OCI-LY1 (cell line): ENCODE data around the gene PSMA6.

Experiments
- H2AFZ ChIP-seq: fragments of 200-600 bp; sonication (generic), shearing (Covaris generic); 2 replicates; pipeline ENCODE4 v1.6.0; 2014; ENCODE audit warnings: antibody characterized with exemption, mild to moderate bottlenecking, low read length
- H3F3A ChIP-seq: fragments of 200-600 bp; sonication (generic), shearing (Covaris generic); 2 replicates; pipeline ENCODE4 v1.6.0; 2014; ENCODE audit warnings: mild to moderate bottlenecking, antibody characterized with exemption, low read length, moderate library complexity; ENCODE audit not compliant: insufficient read depth
- H3K27ac ChIP-seq: fragments of 200-600 bp; sonication (generic); 2 replicates; pipeline ENCODE4 v1.5.1; 2014; ENCODE audit warnings: low read length, mixed run types, mild to moderate bottlenecking, low read depth; ENCODE audit not compliant: poor library complexity, severe bottlenecking
- H3K27me3 ChIP-seq: fragments of 200-600 bp; sonication (generic); 2 replicates; pipeline ENCODE4 v1.6.0; 2014; ENCODE audit warnings: antibody characterized with exemption, mild to moderate bottlenecking, low read length, moderate library complexity; ENCODE audit not compliant: insufficient read depth
- H3K36me3 ChIP-seq: fragments of 200-600 bp; sonication (generic); 2 replicates; pipeline ENCODE4 v1.6.1; 2014; ENCODE audit warnings: mild to moderate bottlenecking, antibody characterized with exemption, low read length, moderate library complexity, mixed read lengths; ENCODE audit not compliant: insufficient read depth
- H3K4me1 ChIP-seq: fragments of 200-600 bp; sonication (generic); 2 replicates; pipeline ENCODE4 v1.5.1; 2014; ENCODE audit warnings: mild to moderate bottlenecking, low read length, moderate library complexity; ENCODE audit not compliant: insufficient read depth, severe bottlenecking
- H3K4me2 ChIP-seq: fragments of 200-600 bp; sonication (generic), shearing (Covaris generic); 2 replicates; pipeline ENCODE4 v1.6.1; 2014; ENCODE audit warnings: low read length
- H3K4me3 ChIP-seq: fragments of 200-600 bp; sonication (generic); 2 replicates; pipeline ENCODE4 v1.5.1; 2014; ENCODE audit warnings: low read length, low read depth, mild to moderate bottlenecking, mixed read lengths; ENCODE audit not compliant: poor library complexity, severe bottlenecking
- H3K79me2 ChIP-seq: fragments of 200-600 bp; shearing (Covaris generic); 2 replicates; pipeline ENCODE4 v1.6.1; 2016; ENCODE audit warnings: mixed run types, low read length, mixed read lengths; ENCODE audit not compliant: insufficient read depth
- H3K9ac ChIP-seq: fragments of 200-600 bp; sonication (generic), shearing (Covaris generic); 2 replicates; pipeline ENCODE4 v1.6.1; 2014; ENCODE audit warnings: mild to moderate bottlenecking, low read length, mixed read lengths
- H3K9me2 ChIP-seq: fragments of 200-600 bp; sonication (generic), shearing (Covaris generic); 2 replicates; pipeline ENCODE4 v1.6.1; 2014; ENCODE audit warnings: low read depth, mild to moderate bottlenecking, low read length, mixed read lengths
- H3K9me3 ChIP-seq: fragments of 200-600 bp; shearing (Covaris generic); 2 replicates; pipeline ENCODE4 v1.6.1; 2014; ENCODE audit warnings: low read length, mixed read lengths
- H4K20me1 ChIP-seq: fragments of 200-600 bp; sonication (generic), shearing (Covaris generic); 2 replicates; pipeline ENCODE4 v1.6.0; 2016; ENCODE audit warnings: mild to moderate bottlenecking, low read length; ENCODE audit not compliant: insufficient read depth
- EZH2 ChIP-seq: fragments of 200-600 bp; sonication (generic), shearing (Covaris generic); IDR thresholded peaks from 2 replicates; pipeline ENCODE4 v1.8.0; 2017; ENCODE audit warnings: borderline replicate concordance, mixed run types, mild to moderate bottlenecking, antibody characterized with exemption, low read length, moderate library complexity, mixed read lengths
- TF ChIP-seq, protein P1 (sequence below): fragments of 200-600 bp; sonication (generic), shearing (Covaris generic); IDR thresholded peaks from 2 replicates; pipeline ENCODE4 v1.5.1; 2017; ENCODE audit warnings: mild to moderate bottlenecking, antibody characterized with exemption, low read length, moderate library complexity, mixed read lengths

PSMA6 gene

DNA sequence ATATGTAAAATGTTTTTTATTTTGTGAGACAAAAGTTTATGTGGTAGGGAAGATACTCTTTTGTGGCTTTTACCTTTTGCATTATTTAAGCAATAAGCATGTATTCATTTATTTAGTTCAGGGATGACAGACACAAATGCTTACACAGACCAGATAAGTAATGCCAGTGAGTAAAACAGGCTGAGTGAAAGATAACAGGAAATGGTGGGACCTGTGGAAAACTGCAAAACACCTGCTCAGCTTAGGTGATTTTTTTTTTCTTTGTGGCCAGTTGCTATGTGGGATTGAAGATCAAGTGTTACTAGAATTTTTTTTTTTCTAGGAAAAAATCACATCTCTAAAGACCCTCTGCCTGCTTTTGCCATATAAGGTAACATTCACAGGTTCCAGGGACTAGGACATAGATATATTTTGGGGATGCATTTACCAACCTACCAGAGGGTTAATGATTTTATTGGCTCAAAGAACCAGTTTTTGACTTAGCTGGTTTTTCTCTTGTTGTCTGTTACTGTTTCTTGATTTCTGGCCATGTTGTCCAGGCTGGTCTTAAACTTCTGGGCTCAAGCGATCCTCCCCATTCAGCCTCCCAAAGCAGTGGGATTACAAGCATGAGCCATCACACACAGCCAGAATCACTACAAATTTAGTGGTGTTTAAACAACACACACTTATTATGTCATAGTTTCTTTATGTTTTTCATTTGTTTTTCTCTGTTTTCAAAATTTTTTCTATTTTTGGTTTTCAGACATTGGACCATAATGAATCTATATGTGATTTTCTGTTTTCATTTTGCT lies 9.8 kb downstream of the PSMA6 start:
- Histone ChIP-seq H3K27ac (no peak overlapping the region), H3K36me3 (peaks cover 36% of the 10 kb centered on the region), H3K4me1 (peaks cover 23% of the 10 kb centered on the region), H3K79me2 (peaks cover 99% of the 10 kb centered on the region), H3K9ac (no peak overlapping the region), H3K9me2 (no peaks in the 10 kb centered on the region), H3F3A (no peaks in the 10 kb centered on the region), H3K4me3 (no peak overlapping the region), H3K27me3 (no peaks in the 10 kb centered on the region), H4K20me1 (peaks cover 3% of the 10 kb centered on the region), H2AFZ (no peak overlapping the region), H3K9me3 (no peaks in the 10 kb centered on the region), H3K4me2 (no peak overlapping the region)
- no peak for TF ChIP-seq EZH2
- TF ChIP-seq, protein P1, sequence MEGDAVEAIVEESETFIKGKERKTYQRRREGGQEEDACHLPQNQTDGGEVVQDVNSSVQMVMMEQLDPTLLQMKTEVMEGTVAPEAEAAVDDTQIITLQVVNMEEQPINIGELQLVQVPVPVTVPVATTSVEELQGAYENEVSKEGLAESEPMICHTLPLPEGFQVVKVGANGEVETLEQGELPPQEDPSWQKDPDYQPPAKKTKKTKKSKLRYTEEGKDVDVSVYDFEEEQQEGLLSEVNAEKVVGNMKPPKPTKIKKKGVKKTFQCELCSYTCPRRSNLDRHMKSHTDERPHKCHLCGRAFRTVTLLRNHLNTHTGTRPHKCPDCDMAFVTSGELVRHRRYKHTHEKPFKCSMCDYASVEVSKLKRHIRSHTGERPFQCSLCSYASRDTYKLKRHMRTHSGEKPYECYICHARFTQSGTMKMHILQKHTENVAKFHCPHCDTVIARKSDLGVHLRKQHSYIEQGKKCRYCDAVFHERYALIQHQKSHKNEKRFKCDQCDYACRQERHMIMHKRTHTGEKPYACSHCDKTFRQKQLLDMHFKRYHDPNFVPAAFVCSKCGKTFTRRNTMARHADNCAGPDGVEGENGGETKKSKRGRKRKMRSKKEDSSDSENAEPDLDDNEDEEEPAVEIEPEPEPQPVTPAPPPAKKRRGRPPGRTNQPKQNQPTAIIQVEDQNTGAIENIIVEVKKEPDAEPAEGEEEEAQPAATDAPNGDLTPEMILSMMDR = no peak

DNA sequence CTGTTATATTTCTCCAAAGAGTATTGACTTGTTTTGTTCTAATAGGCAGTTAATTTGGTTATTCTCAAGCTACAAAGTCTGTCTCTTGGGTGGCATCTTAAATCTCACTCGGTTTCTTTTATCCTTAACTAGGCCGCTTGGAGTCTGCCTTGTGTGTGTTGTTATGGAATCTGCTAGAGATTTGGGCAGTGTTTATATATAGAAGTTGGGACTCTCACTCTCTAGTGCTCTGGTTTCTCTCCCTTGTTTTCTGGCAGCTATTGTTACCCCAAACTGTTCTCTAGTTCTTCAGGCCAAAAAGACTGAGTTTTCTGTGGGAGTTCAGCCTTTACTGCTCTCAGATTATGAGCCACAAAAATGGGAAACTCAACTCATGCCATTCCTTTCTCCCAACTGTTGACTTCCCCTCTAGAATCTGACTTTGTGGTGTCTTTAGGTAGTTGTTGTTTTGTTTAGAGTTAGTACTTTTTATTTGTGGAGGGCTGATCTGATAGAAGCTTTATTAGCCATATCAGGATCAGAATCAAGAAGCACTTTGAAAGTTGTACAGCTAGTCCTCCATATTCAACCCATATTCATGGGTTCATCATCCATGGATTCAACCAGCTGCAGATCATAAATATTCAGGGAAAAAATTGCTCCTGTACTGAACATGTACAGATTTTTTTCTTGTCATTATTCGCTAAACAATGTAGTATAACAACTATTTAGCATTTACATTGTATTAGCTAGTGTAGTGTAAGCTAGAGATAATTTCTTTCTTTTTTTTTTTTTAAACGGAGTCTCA lies 11.2 kb downstream of the PSMA6 start:
- no peak overlapping the region for H3K4me2 ChIP-seq
- H3K4me3 ChIP-seq = no peak overlapping the region
- no peak overlapping the region for H3K27ac ChIP-seq
- no peaks in the 10 kb centered on the region for H3K9me3 ChIP-seq
- peaks cover 23% of the 10 kb centered on the region for H3K4me1 ChIP-seq
- H3K9me2 ChIP-seq = no peaks in the 10 kb centered on the region
- H4K20me1 ChIP-seq = peaks cover 3% of the 10 kb centered on the region
- H3F3A ChIP-seq = no peaks in the 10 kb centered on the region
- H2AFZ ChIP-seq = no peak overlapping the region
- no peak overlapping the region for H3K9ac ChIP-seq
- peaks cover 38% of the 10 kb centered on the region for H3K36me3 ChIP-seq
- TF ChIP-seq, protein P1 = no peak
- TF ChIP-seq EZH2 = no peak
- H3K27me3 ChIP-seq = no peaks in the 10 kb centered on the region
- H3K79me2 ChIP-seq = peaks cover 93% of the 10 kb centered on the region

DNA sequence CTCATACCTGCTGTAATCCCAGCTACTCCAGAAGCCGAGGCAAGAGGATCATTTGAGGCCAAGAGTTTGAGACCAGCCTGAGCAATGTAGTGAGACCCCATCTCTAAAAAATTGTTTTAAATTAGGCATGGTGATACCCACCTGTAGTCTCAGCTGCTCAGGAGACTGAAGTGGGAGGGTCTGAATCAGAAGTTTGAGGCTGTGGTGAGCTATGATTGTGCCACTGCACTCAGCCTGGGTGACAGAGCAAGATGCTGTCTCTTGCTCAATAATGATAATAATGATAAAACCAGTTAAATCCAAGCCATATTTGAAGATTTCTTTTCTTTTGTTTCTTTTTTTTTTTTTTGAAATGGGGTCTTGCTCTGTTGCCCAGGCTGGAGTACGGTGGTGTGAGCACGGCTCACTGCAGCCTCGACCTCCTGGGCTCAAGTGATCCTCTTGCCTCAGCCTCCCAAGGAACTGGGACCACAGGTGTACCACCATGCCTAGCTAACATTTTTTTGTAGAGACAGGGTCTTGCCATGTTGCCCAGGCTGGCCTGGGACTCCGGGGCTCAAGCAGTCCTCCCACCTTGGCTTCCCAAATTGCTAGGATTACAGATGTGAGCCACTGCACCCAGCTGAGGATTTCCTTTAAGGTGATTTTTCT lies 12.8 kb downstream of the PSMA6 start:
- H3F3A ChIP-seq = no peaks in the 10 kb centered on the region
- no peak overlapping the region for H3K9ac ChIP-seq
- H3K4me2 ChIP-seq = no peak overlapping the region
- H3K27ac ChIP-seq = no peak overlapping the region
- no peak overlapping the region for H2AFZ ChIP-seq
- H3K9me2 ChIP-seq = no peaks in the 10 kb centered on the region
- peaks cover 3% of the 10 kb centered on the region for H4K20me1 ChIP-seq
- TF ChIP-seq EZH2 = no peak
- TF ChIP-seq, protein P1 = no peak
- no peak overlapping the region for H3K4me3 ChIP-seq
- H3K79me2 ChIP-seq = peaks cover 82% of the 10 kb centered on the region
- peaks cover 17% of the 10 kb centered on the region for H3K4me1 ChIP-seq
- H3K36me3 ChIP-seq = peaks cover 54% of the 10 kb centered on the region
- no peaks in the 10 kb centered on the region for H3K27me3 ChIP-seq
- H3K9me3 ChIP-seq = no peaks in the 10 kb centered on the region
